Stomach (tissue), 8 donors: Measurements from ENCODE around the gene KANTR. TPM values are rescaled to one million over a fixed set of nuclear protein-coding genes. Genes with fewer than 3 reads are reported as not detected.

Source experiments
- polyA plus RNA-seq, 3 donors: library from polyadenylated mRNA; stranded (reverse); fragments of 200-250 nt; gene quantifications; one replicate each; pipeline ENCODE4 v1.2.3, GENCODE V29; 2013
- small RNA-seq, 4 donors: library from RNA; depleted of rRNA; stranded (forward); fragments of <200 nt; gene quantifications; one replicate each; pipeline ENCODE3, GENCODE V24; 2016
- total RNA-seq, 5 donors: library from RNA; depleted of rRNA; stranded (reverse); fragments of >200 nt; gene quantifications; one replicate each; pipeline versions ENCODE4 v1.1.0 to v1.2.3, GENCODE V29; 2014 to 2016
- donor health status: healthy with polysubstance abuse.
- donor health status: Bipolar disorder and iron deficiency.
- donor health status: healthy.

KANTR gene
- total and polyA plus RNA-seq, 8 donors, result 1.1 to 35.6 (median 8.6) TPM

Small RNAs within 50 kb of the gene (small RNA-seq; reads per million reads assigned to genes)
- gene AL139396.1 (0 reads per million in 4 donors), gene AL591212.2 (0 reads per million in 4 donors)

Other genes starting within 250 kb of the KANTR start
- gene XAGE3, start 226.1 kb upstream of the KANTR start, total RNA-seq, result not detected
- not detected for gene XAGE3, start 226.1 kb upstream of the KANTR start, polyA plus RNA-seq
- 10 to 100 TPM; 11.7 to 28.6 (median 19.4) TPM for gene FAM156B, start 196.8 kb upstream of the KANTR start, total RNA-seq
- gene FAM156B, start 196.8 kb upstream of the KANTR start, polyA plus RNA-seq, result 10 to 100 TPM in 2 of 3 donors, 1 to 10 TPM in 1; 6.0 to 39.5 (median 19.1) TPM
- 100 to 1,000 TPM in 1 of 5 donors, 10 to 100 TPM in 4; 19.3 to 196 (median 21.1) TPM for gene FAM156A, start 135.6 kb upstream of the KANTR start, total RNA-seq
- 10 to 100 TPM in 1 of 3 donors, 1 to 10 TPM in 2; 4.5 to 13.5 (median 5.8) TPM for gene FAM156A, start 135.6 kb upstream of the KANTR start, polyA plus RNA-seq
- gene GPR173, start 45.4 kb upstream of the KANTR start, total RNA-seq, result 1 to 10 TPM in 2 of 5 donors, not detected in 3; 1.0 to 7.5 TPM
- gene GPR173, start 45.4 kb upstream of the KANTR start, polyA plus RNA-seq, result under 1 TPM in 2 of 3 donors, not detected in 1; 0.44 to 0.53 TPM
- gene TSPYL2, start 11.8 kb upstream of the KANTR start, total RNA-seq, result 100 to 1,000 TPM in 1 of 5 donors, 10 to 100 TPM in 4; 19.9 to 105 (median 48.7) TPM
- gene TSPYL2, start 11.8 kb upstream of the KANTR start, polyA plus RNA-seq, result 10 to 100 TPM; 22.1 to 50.6 (median 34.2) TPM
- gene KDM5C, start 131.1 kb downstream of the KANTR start, total RNA-seq, result 100 to 1,000 TPM in 3 of 5 donors, 10 to 100 TPM in 2; 73.5 to 390 (median 151) TPM
- 10 to 100 TPM; 11.8 to 19.9 (median 13.0) TPM for gene KDM5C, start 131.1 kb downstream of the KANTR start, polyA plus RNA-seq
- gene IQSEC2, start 187.4 kb downstream of the KANTR start, total RNA-seq, result 10 to 100 TPM in 3 of 5 donors, 1 to 10 TPM in 2; 2.9 to 22.3 (median 15.9) TPM
- 10 to 100 TPM; 16.1 to 26.0 (median 16.5) TPM for gene IQSEC2, start 187.4 kb downstream of the KANTR start, polyA plus RNA-seq